Mucosa of descending colon (tissue), 3 donors: ENCODE results near the gene SNX3. TPM values are rescaled to one million over a fixed set of nuclear protein-coding genes. Genes with fewer than 3 reads are reported as not detected.

Experiments used
- ATAC-seq: fragments of 200-7000 bp; cut with Tn5 transposase; one replicate; pipeline ENCODE4 v1.9.1; 2020; ENCODE audit warnings: mild to moderate bottlenecking, moderate library complexity
- DNase-seq, 3 donors: peaks; one replicate each; pipeline ENCODE4 v3.0.0-alpha.2; 2020
- H3K36me3 ChIP-seq: fragments of 200-600 bp; one replicate; pipeline ENCODE4 v1.8.0; 2021; ENCODE audit warnings: low read depth, mild to moderate bottlenecking
- H3K4me1 ChIP-seq: fragments of 200-600 bp; one replicate; pipeline ENCODE4 v1.8.0; 2021; ENCODE audit warnings: low read depth, mild to moderate bottlenecking
- H3K4me3 ChIP-seq: fragments of 200-600 bp; one replicate; pipeline ENCODE4 v1.8.0; 2021; ENCODE audit warnings: mild to moderate bottlenecking
- H3K9me3 ChIP-seq: fragments of 200-600 bp; one replicate; pipeline ENCODE4 v1.8.0; 2021; ENCODE audit warnings: mild to moderate bottlenecking
- CTCF ChIP-seq: fragments of 200-600 bp; IDR thresholded peaks from one replicate; pipeline ENCODE4 v1.8.0; 2022; ENCODE audit warnings: antibody characterized with exemption, mild to moderate bottlenecking
- intact Hi-C, 2 donors: fragments of 100-400 bp; cut with DNase I in 1 of 2; cut with micrococcal nuclease in 1 of 2; formaldehyde crosslinking; loops; one replicate each; pipeline versions ENCODE4 v1.11.0 to v1.11.1; 2022; cut with DNase I, micrococcal nuclease
- total RNA-seq, 3 donors: library from RNA; stranded (reverse); fragmentation: NEBNext Ultra II Directional in 2 of 3; extraction: Animal tissue kit (Norgen Biotek cat#: 25700) in 2 of 3; gene quantifications; one replicate each; pipeline versions ENCODE4 v1.2.1 to v1.2.4, GENCODE V29; 2021 to 2023
- donor health status: DM: no; HTN: no; CAD: no; lungs with moderate emphysema.
- donor health status: DM: no; HTN: no; CAD: no.
- donor health status: DM: no; HTN: yes; CAD: no.

SNX3 gene
- total RNA-seq, 3 donors from 2014 or later: 97.8 to 139 (median 103) TPM

DNA sequence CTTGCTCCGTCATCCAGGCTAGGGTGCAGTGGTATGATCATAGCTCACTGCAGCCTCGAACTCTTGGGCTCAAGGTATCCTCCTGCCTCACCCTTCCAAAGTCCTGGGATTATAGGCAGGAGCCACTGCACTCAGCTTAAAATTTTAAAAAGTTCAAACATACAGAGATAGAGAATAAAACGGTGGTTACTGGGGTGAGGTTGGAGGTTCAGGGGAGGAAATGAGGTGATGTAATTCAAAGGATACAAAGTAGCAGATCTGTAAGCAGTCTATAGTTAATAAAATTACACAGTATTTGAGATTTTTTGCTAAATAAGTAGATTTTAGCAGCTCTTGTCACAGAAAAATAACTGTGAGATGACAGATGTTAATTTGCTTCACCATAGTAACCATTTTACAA lies 26.5 kb upstream of the SNX3 start:
- Histone ChIP-seq H3K4me3 (no peak overlapping the region), H3K9me3 (no peaks in the 10 kb centered on the region), H3K36me3 (no peaks in the 10 kb centered on the region), H3K4me1 (no peaks in the 10 kb centered on the region)
- TF ChIP-seq CTCF: no peak
- DNase-seq: no peak
- intact Hi-C loops: no loop called here
- no peak for ATAC-seq

DNA sequence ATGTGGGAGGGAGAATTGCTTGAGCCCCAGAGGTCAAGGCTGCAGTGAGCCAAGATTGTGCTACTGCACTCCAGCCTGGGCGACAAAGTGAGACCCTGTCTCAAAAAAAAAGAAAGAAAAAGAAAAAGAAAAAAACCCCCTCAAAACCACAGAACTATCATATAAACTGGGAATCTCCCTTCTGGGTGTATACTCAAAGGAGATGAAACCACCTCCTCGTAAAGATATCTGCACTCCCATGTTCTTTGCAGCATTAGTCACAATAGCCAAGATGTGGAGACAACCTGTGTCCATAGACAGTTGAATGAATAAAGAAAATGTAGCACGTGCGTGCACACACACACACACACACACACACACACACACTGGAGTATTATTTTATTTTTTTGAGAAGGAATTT lies 25.5 kb upstream of the SNX3 start:
- TF ChIP-seq CTCF: no peak
- no peaks in the 10 kb centered on the region for H3K9me3 ChIP-seq
- no peaks in the 10 kb centered on the region for H3K36me3 ChIP-seq
- ATAC-seq: no peak
- intact Hi-C loops: no loop called here
- H3K4me1 ChIP-seq: no peaks in the 10 kb centered on the region
- DNase-seq: no peak
- no peak overlapping the region for H3K4me3 ChIP-seq

- no peak for ATAC-seq
- Histone ChIP-seq H3K36me3 (no peaks in the 10 kb centered on the region), H3K4me1 (no peaks in the 10 kb centered on the region), H3K4me3 (no peak overlapping the region), H3K9me3 (no peaks in the 10 kb centered on the region)
- no peak for DNase-seq
- intact Hi-C loops: no loop called here
- no peak for TF ChIP-seq CTCF
These were observed 24.5 kb upstream of the SNX3 start for GRCh38 chr6:108285381-108285780.

DNA sequence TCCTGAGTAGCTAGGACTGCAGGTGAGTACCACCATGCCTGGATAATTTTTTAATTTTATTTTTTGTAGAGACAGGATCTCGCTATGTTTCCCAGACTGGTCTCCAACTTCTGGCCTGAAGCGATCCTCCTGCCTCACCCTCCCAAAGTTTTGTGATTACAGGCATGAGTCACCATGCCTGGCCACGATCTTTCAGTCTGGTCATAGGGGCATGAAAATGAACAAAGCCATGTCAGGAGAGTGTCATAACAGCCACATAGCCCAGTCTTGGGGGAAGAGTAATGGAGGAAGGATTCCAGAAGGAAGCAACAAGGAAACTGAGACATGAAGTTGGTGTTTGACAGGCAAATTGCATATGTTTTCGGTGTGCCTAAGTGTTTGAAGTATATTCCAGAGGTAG lies 17.0 kb upstream of the SNX3 start:
- Histone ChIP-seq H3K4me3 (no peak overlapping the region), H3K4me1 (no peaks in the 10 kb centered on the region), H3K9me3 (no peaks in the 10 kb centered on the region), H3K36me3 (no peaks in the 10 kb centered on the region)
- intact Hi-C loops: no loop called here
- ATAC-seq: no peak
- DNase-seq: no peak
- TF ChIP-seq CTCF: no peak

DNA sequence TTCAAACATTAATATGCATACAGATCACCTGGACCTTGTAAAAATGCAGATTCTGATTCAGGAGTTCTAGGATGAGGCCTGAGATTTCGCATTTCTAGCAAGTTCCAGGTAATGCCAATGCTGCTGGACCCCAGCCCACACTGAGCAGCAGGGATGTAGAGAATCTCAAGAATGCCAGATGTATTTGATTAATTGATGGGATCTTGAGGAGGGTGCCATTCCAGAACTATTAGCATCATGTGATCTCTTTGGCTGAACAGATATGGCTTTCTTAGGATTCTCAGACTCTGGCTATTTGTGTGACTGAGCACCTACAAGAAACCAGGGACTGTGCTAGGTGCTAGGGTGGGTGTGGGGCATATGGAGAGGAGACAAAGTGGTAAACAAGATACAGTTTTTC lies 16.5 kb upstream of the SNX3 start:
- Histone ChIP-seq H3K9me3 (no peaks in the 10 kb centered on the region), H3K4me1 (no peaks in the 10 kb centered on the region), H3K4me3 (no peak overlapping the region), H3K36me3 (no peaks in the 10 kb centered on the region)
- ATAC-seq (no peak), DNase-seq (no peak)
- intact Hi-C loops: no loop called here
- no peak for TF ChIP-seq CTCF

DNA sequence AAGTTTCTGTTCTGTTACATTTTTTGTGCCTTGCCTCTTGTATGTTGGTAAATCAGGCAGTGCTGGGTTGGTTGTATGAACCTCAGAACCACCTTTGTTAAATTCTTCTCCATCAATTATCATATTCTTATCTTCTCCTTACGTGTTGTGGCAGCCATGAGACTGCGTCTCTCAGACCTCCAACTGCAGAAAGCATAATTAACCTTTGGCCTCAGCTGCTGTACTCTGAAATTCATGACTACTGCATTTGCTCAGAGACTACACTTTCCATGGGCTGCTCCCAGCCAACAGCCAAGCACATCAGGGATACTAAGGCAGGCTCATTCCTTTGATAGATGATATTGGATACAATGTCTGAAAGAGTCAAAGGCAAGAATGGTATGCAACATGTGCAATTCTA lies 15.1 kb upstream of the SNX3 start:
- no peaks in the 10 kb centered on the region for H3K4me1 ChIP-seq
- no peak overlapping the region for H3K4me3 ChIP-seq
- no peaks in the 10 kb centered on the region for H3K9me3 ChIP-seq
- ATAC-seq (no peak), DNase-seq (no peak)
- TF ChIP-seq CTCF: no peak
- no peaks in the 10 kb centered on the region for H3K36me3 ChIP-seq
- intact Hi-C loops: no loop called here
